Measurements from ENCODE around the gene AEBP2. TPM values are rescaled to one million over a fixed set of nuclear protein-coding genes. Genes with fewer than 3 reads are reported as not detected.

Gene AEBP2
- total RNA-seq, 4 donors from 2014 or later: 47.7 to 89.5 (median 56.7) TPM

- no peak for TF ChIP-seq POLR2AphosphoS5 (IDR thresholded peaks at IDR 0.05)
- TF ChIP-seq, protein P1, sequence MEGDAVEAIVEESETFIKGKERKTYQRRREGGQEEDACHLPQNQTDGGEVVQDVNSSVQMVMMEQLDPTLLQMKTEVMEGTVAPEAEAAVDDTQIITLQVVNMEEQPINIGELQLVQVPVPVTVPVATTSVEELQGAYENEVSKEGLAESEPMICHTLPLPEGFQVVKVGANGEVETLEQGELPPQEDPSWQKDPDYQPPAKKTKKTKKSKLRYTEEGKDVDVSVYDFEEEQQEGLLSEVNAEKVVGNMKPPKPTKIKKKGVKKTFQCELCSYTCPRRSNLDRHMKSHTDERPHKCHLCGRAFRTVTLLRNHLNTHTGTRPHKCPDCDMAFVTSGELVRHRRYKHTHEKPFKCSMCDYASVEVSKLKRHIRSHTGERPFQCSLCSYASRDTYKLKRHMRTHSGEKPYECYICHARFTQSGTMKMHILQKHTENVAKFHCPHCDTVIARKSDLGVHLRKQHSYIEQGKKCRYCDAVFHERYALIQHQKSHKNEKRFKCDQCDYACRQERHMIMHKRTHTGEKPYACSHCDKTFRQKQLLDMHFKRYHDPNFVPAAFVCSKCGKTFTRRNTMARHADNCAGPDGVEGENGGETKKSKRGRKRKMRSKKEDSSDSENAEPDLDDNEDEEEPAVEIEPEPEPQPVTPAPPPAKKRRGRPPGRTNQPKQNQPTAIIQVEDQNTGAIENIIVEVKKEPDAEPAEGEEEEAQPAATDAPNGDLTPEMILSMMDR (IDR thresholded peaks at IDR 0.05): no peak
- TF ChIP-seq EP300 (IDR thresholded peaks at IDR 0.05): no peak
- no peak for TF ChIP-seq POLR2A (IDR thresholded peaks at IDR 0.05)
- Histone ChIP-seq H3K27ac (no peak overlapping the region), H3K4me3 (no peak overlapping the region), H3K36me3 (no peaks in the 10 kb centered on the region), H3K4me1 (peaks cover 16% of the 10 kb centered on the region), H3K9me3 (no peaks in the 10 kb centered on the region), H3K27me3 (no peaks in the 10 kb centered on the region)
- no peak for DNase-seq (ENCODE audit: low spot score in 2 of 2)
These were observed 8.3 kb upstream of the AEBP2 start for GRCh38 chr12:19430988-19431387.

DNA sequence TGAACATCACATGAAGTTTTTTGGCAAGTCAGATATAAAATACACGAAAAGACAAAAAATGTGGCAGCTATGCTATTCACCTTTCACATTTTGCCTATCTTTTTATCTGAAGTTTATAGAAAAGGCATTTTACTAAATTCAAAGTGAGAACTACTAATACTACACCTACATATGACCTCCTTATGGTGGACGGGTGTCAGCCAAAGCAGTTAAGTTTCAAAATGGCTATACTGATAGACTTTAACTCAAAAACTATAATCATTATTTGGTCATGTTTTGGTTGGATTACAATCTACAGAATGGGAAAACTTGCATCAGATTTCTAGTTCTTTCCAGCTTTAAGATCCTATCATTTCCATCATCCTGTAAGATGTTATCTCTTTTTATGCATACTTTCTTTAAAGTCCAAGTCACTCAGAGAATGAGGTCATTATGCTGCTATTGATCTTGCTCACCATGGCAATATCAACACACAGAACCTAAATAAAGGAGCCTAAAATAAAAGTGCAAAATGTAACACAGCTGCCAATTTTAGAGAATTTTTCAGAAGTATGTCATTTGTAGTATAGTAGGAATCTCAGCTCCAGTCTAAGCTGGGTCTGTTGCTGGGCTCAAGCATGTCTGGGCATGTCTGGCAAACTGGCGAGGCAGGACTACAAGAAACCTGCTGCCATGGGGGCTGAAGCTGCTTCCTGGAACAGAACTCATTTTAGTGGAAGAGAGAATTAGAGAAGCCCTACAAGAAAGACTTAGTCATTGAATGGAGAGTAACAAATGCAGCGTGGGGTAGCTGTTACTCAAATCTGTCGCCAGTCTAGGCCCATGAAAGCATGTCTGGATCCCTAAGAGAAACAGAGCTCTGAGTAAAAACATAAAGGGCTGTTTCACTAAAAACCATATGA is 7.6 kb upstream of the AEBP2 start:
- peaks cover 16% of the 10 kb centered on the region for H3K4me1 ChIP-seq
- no peak overlapping the region for H3K4me3 ChIP-seq
- DNase-seq (ENCODE audit: low spot score in 2 of 2): no peak
- no peaks in the 10 kb centered on the region for H3K27me3 ChIP-seq
- no peaks in the 10 kb centered on the region for H3K9me3 ChIP-seq
- peak overlapping the region; percentile 21 for H3K27ac ChIP-seq
- TF ChIP-seq, protein P1 (IDR thresholded peaks at IDR 0.05): no peak
- TF ChIP-seq EP300 (IDR thresholded peaks at IDR 0.05) (no peak), POLR2AphosphoS5 (IDR thresholded peaks at IDR 0.05) (no peak), POLR2A (IDR thresholded peaks at IDR 0.05) (no peak)
- no peaks in the 10 kb centered on the region for H3K36me3 ChIP-seq
- WGBS: 49% methylated on average over 5 of the region's 5 CpGs

DNA sequence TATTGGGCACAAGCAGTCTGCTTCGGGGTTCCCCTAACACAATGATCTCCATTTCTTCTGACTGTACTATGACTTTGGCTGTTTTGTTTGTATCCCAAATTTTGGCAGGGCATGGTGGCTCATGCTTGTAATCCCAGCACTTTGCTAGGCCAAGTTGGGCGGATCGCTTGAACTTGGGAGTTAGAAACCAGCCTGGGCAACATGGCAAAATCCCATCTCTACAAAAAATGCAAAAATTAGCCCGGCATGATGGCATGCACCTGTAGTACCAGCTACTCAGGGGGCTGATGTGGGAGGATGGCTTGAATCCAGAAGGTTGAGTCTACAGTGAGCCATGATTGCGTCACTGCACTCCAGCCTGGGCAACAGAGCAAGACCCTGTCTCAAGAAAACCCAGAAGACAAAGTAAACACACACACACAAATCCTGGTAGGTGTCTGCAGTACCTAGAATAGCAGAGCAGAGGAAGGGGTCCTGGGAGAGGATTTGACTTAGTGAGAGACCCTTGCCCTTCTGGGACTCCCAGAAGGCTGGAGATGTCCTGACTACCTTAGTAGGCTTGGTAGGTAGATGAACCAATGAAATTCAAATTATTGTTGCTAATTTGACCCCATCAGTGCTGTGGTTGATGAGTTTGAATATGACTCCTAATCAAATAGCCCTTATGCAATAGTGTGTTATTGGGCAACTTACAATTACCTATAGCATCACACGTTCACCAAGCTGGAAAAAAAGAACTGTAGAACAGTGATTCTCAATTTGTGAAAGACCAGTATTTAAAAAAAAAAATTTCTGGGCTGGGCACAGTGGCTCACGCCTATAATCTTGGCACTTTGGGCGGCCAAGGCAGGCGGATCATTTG is 6.8 kb upstream of the AEBP2 start:
- H3K9me3 ChIP-seq: no peaks in the 10 kb centered on the region
- H3K27ac ChIP-seq: peak overlapping the region; percentile 21
- DNase-seq (ENCODE audit: low spot score in 2 of 2): no peak
- 71% methylated on average over 9 of the region's 9 CpGs for WGBS
- H3K36me3 ChIP-seq: no peaks in the 10 kb centered on the region
- H3K27me3 ChIP-seq: no peaks in the 10 kb centered on the region
- H3K4me3 ChIP-seq: no peak overlapping the region
- peaks cover 16% of the 10 kb centered on the region for H3K4me1 ChIP-seq
- TF ChIP-seq, protein P1 (IDR thresholded peaks at IDR 0.05): no peak
- TF ChIP-seq EP300 (IDR thresholded peaks at IDR 0.05) (no peak), POLR2AphosphoS5 (IDR thresholded peaks at IDR 0.05) (no peak), POLR2A (IDR thresholded peaks at IDR 0.05) (no peak)

DNA sequence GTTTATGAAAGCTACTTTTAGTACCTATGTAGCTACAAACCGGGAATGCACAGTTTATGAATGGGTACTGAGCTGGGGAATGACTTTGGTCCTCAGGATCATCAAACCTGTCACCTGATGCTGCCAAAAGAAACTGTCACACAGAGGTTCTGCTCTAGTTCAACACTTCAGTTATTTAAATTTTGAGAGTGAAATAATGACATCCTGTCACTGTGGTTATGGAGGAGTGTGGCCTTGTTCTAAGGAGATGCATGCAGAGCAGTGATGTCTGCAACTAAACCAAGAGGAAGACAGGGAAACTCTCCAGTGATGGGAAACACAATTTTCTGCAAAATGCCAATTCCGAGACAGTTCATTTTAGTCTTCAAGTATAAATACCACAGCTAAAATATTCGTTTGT is 4.8 kb upstream of the AEBP2 start:
- Histone ChIP-seq H3K36me3 (no peaks in the 10 kb centered on the region), H3K27ac (no peak overlapping the region), H3K27me3 (no peaks in the 10 kb centered on the region), H3K9me3 (no peaks in the 10 kb centered on the region), H3K4me1 (peaks cover 16% of the 10 kb centered on the region), H3K4me3 (no peak overlapping the region)
- TF ChIP-seq POLR2A (IDR thresholded peaks at IDR 0.05) (no peak), EP300 (IDR thresholded peaks at IDR 0.05) (no peak), POLR2AphosphoS5 (IDR thresholded peaks at IDR 0.05) (no peak)
- TF ChIP-seq, protein P1 (IDR thresholded peaks at IDR 0.05): no peak
- 69% methylated on average over 3 of the region's 3 CpGs for WGBS
- DNase-seq (ENCODE audit: low spot score in 2 of 2): no peak

Measured in suprapubic skin (tissue), 4 donors.